Suppressor macrophage (primary cell): Measurements from ENCODE around the gene PLCD3.
A peak's percentile ranks its signal among the peaks of the same experiment; 100 is the strongest.

Experiments
- DNase-seq, 4 experiments: peaks; one replicate each; pipeline ENCODE4 v3.0.0-alpha.2; 2020 to 2022
- total RNA-seq, 17 experiments: gene quantifications; one replicate each; lab custom pipeline; 2026; ENCODE audit warnings: mixed read lengths in 6 of 17, inconsistent platforms in 3 of 17; lab: John Stamatoyannopoulos, UW

PLCD3 gene
- 0.60 to 5.1 (median 1.3) reads per million in 17 experiments for total RNA-seq

GRCh38 chr17:45132320-45132571 lies at the start of gene PLCD3:
Gene PLCD3, minus strand, starts transcription at chr17:45132515. Its CDS starts 105 bp downstream, at chr17:45132410.
- no peak for DNase-seq

GRCh38 chr17:45177563-45177962 lies 45.2 kb upstream of the PLCD3 start:
- no peak for DNase-seq

GRCh38 chr17:45175759-45176115 lies 43.4 kb upstream of the PLCD3 start:
- DNase-seq, result no peak

- DNase-seq, result peak; percentile 15 to 66 (median 50)
Observed at GRCh38 chr17:45172541-45173286, 40.4 kb upstream of the PLCD3 start.

- DNase-seq, result no peak
Observed at GRCh38 chr17:45172232-45172540, 39.9 kb upstream of the PLCD3 start.

- peak; percentile 13 to 73 (median 54) for DNase-seq
Observed at GRCh38 chr17:45171338-45172231, 39.3 kb upstream of the PLCD3 start.

GRCh38 chr17:45170931-45171337 lies 38.6 kb upstream of the PLCD3 start:
- DNase-seq, result peak; percentile 27 to 48 (median 42)

GRCh38 chr17:45170280-45170930 lies 38.1 kb upstream of the PLCD3 start:
- DNase-seq, result no peak

GRCh38 chr17:45168991-45169752 lies 36.9 kb upstream of the PLCD3 start:
- no peak for DNase-seq

- DNase-seq, result no peak
Observed at GRCh38 chr17:45164734-45165269, 32.5 kb upstream of the PLCD3 start.

- DNase-seq, result peak in 1 of 4 experiments; percentile 22
Observed at GRCh38 chr17:45162025-45162687, 29.8 kb upstream of the PLCD3 start.

- DNase-seq, result peak; percentile 99 to 100 (median 100)
Observed at GRCh38 chr17:45161288-45162024, 29.1 kb upstream of the PLCD3 start, which contains the start of gene HEXIM2. Gene HEXIM2, plus strand, starts transcription at chr17:45161875. Its CDS starts 919 bp downstream, at chr17:45162794.

GRCh38 chr17:45160447-45161287 lies 28.4 kb upstream of the PLCD3 start:
- DNase-seq, result peak; percentile 51 to 79 (median 66)

- no peak for DNase-seq
Observed at GRCh38 chr17:45156242-45156641, 23.9 kb upstream of the PLCD3 start.

- no peak for DNase-seq
Observed at GRCh38 chr17:45155483-45155882, 23.2 kb upstream of the PLCD3 start.

GRCh38 chr17:45155029-45155428 lies 22.7 kb upstream of the PLCD3 start:
- DNase-seq, result no peak

GRCh38 chr17:45150911-45151809 lies 18.8 kb upstream of the PLCD3 start:
- peak in 3 of 4 experiments; percentile 33 to 62 (median 51) for DNase-seq
